ENCODE measurements around the gene CSNK2A3. TPM values are rescaled to one million over a fixed set of nuclear protein-coding genes. Genes with fewer than 3 reads are reported as not detected.

Gene CSNK2A3
- polyA plus RNA-seq, 3 donors = 2.3 to 4.8 (median 2.6) TPM

- no peak for DNase-seq (ENCODE audit: extremely low read depth in 1 of 11, low read depth in 9 of 11, low spot score in 4 of 11)
These were observed 39.0 kb downstream of the CSNK2A3 start for GRCh38 chr11:11313902-11314692.

GRCh38 chr11:11313426-11313825, 39.6 kb downstream of the CSNK2A3 start:
- no peak for DNase-seq (ENCODE audit: extremely low read depth in 1 of 11, low read depth in 9 of 11, low spot score in 4 of 11)

DNA sequence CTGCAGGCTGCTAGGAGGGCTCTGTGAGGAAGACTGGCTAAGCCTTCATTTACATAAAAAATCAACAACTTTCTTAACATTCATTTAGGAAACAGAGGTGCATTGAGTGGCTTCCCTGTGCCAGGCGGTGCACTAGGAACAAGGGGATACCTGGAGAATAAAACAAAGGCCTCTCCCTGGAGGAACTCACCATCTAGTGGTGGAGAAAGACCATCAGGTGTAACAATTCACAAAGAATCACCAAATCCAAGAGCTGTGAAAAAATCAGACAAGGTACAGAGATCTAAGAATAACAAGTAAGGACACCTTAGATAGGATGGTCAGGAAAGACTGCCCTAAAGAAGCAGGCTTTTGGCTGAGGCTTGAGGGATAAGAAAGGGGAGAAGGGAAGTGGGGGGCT, 40.3 kb downstream of the CSNK2A3 start:
- no peak for DNase-seq (ENCODE audit: extremely low read depth in 1 of 11, low read depth in 9 of 11, low spot score in 4 of 11)

DNA sequence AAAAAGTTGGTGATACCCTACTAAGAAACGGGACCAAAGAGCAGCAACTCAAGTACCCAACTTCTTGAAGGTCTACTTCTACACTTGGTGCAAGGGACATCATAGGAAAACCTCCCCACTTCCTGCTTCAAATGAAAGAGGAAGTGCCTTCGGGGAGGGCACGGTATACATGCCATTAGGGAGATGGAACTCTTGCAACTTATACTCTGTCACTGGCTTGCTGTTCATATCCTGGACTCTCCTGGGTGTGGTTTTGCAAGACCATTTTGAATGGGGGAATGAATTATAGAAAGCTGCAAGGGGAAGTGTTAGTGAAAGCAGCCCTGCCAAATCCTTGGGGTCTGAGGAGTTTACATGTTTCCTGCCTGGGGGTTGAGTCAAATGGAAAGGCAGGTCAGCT, 41.9 kb downstream of the CSNK2A3 start:
- no peak for DNase-seq (ENCODE audit: extremely low read depth in 1 of 11, low read depth in 9 of 11, low spot score in 4 of 11)

- no peak for DNase-seq (ENCODE audit: extremely low read depth in 1 of 11, low read depth in 9 of 11, low spot score in 4 of 11)
These were observed 43.1 kb downstream of the CSNK2A3 start for GRCh38 chr11:11309906-11310305.

- DNase-seq (ENCODE audit: extremely low read depth in 1 of 11, low read depth in 9 of 11, low spot score in 4 of 11) = no peak
These were observed 44.8 kb downstream of the CSNK2A3 start for GRCh38 chr11:11308249-11308648.

DNA sequence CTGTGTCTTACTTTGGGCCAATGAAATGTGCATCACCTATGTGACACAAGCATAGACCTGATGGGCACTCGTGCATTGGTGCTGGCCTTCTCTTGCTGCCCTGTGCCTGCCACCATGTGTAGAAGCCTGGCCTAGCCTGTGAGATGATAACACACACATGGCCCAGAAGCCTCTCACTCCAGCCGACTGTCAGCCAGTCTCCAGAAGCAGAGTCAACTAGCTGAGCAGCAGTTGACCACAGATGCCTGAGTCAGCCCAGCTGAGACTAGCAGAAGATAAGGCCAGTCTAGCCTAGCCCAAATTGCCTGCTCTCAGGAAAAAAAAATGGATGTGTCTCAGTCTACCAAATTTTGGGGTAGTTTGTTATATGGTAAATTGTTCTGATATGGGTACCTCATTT, 46.2 kb downstream of the CSNK2A3 start:
- no peak for DNase-seq (ENCODE audit: extremely low read depth in 1 of 11, low read depth in 9 of 11, low spot score in 4 of 11)

- DNase-seq (ENCODE audit: extremely low read depth in 1 of 11, low read depth in 9 of 11, low spot score in 4 of 11) = no peak
These were observed 48.5 kb downstream of the CSNK2A3 start for GRCh38 chr11:11304550-11304949.

- no peak for DNase-seq (ENCODE audit: extremely low read depth in 1 of 11, low read depth in 9 of 11, low spot score in 4 of 11)
These were observed 50.5 kb downstream of the CSNK2A3 start for GRCh38 chr11:11302565-11302964.

Data from renal cortex interstitium (tissue), 11 donors.